Activated CD4-positive, alpha-beta T cell treated with anti-CD3 and anti-CD28 coated beads, Interleukin-2, amount 50 U/mL, for 1 hour (primary cell): ENCODE measurements around the gene MAST4.

ENCODE experiments used
- DNase-seq: peaks from one replicate; pipeline ENCODE4 v3.0.0-alpha.2; 2020

The MAST4 gene

DNA sequence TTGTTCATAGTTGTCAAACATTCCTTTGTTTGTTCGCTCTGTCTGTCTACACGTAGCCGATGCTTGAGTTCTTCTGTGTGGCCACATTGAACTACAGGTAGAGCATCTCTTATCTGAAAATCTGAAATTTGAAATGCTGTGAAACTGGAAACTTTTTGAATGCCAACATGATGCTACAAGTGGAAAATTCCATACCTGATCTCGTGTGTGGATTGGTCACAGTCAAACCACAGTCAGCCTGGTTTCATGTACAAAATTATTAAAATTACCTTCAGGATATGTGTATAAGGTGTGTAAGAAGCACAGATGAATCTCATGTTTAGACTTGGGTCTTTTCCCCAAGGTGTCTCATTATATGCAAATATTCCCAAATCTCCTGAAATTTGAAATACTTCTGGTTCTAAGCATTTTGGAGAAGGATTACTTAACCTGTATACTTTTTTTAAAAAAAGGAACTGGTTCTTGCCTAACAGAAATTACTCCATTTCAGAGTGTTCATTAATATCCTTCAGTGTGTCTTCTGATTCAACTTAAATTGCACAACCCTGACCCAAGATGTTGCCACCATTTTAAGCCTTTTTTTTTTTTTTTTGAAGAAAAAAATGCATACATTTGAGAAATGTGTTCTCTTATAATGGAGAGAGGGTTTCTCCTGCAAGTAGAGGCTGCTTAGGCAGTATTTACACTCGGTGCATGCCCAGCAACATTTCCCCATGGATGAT, 254.3 kb downstream of the MAST4 start:
- no peak for DNase-seq

DNA sequence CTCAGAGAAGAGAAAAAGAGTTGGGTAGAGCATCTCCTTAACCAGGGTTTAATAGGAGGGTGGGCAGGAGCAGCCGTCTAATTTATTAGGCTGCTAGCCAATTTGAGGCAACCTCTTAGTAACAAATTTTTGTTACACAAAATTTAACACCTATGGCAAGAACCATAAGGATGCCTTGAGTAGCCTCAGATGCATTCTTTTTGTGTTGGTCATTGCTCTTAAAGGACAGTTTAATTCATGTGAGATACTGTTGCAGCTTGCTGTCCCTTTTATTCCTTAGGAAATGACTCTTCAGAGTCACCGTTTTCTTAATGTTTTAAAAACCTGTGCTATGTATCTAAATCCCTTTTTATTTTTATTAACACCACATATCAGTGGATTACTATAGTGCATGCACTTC, 255.1 kb downstream of the MAST4 start:
- DNase-seq, result no peak

DNA sequence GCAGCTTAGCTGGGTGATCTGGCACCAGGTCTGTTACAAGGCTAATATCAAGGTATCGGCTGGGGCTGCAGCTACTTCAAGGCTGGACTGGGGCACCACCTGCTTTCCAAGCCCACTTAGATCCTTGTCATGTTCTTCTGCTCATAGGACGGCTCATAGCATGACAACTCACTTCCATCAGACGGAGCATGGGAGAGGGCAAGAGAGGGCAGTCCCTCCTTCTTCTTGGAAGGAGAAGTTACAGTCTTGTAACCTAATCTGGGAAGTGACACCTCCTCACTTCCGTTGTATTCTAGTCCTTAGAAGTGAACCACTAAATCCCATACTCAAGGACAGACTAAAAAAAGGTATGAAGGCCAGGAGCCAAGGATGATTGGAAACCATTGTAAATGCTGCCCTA, 258.2 kb downstream of the MAST4 start:
- no peak for DNase-seq

GRCh38 chr5:66856041-66856805, 260.0 kb downstream of the MAST4 start:
- DNase-seq, result no peak

DNA sequence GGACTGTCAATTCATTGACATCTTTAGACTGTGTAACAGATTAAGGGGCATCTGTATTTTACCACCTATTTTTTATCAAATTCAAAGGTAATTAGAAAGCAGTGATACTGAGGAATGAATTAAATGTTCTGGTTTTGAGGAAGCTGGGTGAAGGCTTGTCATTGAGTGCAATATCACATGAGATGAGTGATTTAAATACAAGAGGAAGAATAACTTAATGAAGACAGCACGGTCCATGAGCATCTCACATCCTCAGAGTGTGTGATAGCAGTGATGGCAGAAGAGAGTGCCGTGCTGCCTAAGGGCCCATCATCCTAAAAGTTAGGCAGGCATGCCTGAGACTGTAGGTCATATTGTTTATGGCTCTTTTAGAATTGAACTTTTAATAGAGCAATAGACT, 263.3 kb downstream of the MAST4 start:
- no peak for DNase-seq

GRCh38 chr5:66860199-66860975, 264.2 kb downstream of the MAST4 start:
- DNase-seq, result no peak

GRCh38 chr5:66861402-66861801, 265.2 kb downstream of the MAST4 start:
- DNase-seq, result no peak

- DNase-seq, result no peak
Observed at GRCh38 chr5:66862020-66862419, 265.8 kb downstream of the MAST4 start.

- no peak for DNase-seq
Observed at GRCh38 chr5:66863243-66864170, 267.3 kb downstream of the MAST4 start.

DNA sequence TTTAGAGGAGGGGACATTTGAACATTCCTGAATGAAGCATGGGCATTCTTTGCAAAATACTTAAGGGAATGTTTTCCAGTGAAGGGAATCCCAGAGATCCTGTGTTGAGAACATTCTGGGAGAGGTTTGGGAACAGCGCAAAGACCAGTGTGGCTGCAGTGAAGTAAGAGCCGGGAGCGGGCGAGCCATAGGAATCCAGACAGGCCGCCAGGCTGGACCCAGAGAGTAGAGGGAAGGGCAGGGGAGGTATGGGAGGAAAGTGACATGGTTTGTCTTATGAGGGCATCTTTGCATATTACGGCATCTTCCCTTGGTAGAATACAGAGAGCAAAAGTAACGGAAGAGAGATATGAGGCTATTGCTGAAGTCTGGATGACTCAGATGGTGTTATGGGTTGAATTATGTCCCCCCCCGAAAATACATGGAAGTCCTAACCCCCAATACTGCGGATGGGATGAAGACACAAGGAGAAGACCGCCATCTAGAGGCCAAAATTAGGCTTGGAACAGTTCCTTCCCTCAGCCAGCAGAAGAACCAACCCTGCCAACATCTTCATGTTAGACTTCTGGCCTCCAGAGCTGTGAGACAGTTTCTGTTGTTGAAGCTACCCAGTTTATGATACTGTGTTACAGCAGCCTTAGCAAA, 268.2 kb downstream of the MAST4 start:
- DNase-seq, result no peak

DNA sequence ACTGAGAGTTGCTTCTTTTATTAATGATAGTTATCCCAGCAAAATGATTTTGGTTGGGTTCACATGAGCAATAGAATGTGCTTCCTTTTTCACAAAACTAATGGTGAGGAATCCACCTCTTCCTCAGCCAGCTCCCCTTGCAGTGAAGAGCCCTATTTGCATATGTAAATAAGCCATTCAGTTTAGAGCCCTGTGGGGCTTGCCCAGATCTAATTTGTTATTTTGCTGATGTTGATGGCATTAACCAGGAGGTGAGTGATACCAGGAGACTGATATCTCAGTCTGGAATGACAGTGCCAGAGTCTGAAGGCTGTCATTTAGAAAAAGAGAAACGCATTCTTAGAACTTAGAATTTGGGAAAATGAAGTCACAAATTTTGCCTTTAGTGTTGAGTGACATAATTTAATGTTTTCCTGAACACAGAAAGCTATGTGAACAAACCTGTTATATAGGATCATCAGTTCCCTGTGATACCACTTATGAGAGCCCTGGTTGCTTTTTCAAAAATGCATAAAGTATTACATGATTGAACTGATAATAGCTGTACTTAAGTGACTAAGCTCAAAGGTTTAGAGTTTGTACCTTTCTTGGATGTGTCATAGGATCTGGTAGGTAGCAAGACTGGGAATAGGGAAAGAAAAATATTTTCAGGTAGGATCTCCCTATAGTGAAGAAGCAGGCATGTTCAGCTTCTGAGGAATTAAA, 271.6 kb downstream of the MAST4 start:
- DNase-seq, result no peak

DNA sequence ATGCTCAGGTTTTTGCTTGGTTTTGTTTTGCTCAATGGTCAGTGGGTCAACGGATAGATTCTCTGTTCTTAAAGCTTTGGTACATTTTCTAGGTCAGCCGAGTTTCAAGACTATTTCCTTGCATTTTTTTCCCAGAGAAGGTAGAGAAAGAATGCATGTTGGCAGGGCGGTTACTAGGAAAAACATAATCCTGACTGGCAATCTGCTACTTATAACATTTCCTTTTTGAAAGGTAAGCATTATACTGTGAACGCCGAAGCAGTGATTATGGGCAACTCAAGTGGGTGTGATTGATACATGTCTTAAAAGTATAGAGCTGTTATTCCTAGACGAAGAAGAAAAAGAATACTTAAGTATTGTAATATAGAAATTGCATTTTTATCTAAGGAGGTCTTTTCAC, 273.2 kb downstream of the MAST4 start:
- no peak for DNase-seq

- no peak for DNase-seq
Observed at GRCh38 chr5:66870708-66871107, 274.5 kb downstream of the MAST4 start.

DNA sequence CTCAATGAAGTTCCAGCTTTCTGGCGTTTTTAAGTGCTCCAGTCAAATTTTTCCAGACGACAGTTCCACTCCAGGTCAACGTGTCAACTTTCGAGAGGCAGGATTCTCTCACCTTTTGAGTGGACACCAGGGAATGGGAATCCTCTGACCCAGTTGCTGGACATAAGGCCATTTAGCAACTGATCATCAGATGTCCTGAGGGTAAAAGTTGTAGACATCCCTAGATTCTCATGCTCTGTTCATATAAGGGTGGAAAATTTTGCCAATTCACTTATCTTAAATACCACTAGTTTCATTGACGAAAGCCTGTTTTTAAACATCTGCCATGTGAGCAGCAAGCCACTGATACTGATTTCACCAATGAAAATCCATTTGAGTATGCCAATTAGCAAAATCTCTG, 275.5 kb downstream of the MAST4 start:
- no peak for DNase-seq

GRCh38 chr5:66872736-66873331, 276.6 kb downstream of the MAST4 start:
- DNase-seq, result no peak

DNA sequence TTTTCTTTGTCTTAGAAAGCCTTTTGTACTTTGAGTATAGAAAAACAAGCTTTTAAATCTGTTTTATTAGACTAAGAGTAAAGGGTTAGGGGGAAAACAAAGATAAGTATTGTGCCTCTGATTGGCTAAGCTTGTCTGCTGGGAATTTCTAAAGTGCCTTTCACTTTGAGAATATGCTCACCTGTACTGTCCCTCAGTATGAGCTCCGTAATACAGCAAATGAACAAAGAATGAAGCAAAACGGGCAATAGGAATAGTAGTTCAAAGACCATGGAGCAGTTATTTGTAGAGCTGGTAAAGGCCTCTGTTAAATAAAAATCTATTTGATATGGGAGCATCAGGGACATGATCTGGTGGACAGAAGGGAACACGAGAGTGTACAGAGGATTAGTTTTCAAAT, 277.8 kb downstream of the MAST4 start:
- DNase-seq, result no peak

DNA sequence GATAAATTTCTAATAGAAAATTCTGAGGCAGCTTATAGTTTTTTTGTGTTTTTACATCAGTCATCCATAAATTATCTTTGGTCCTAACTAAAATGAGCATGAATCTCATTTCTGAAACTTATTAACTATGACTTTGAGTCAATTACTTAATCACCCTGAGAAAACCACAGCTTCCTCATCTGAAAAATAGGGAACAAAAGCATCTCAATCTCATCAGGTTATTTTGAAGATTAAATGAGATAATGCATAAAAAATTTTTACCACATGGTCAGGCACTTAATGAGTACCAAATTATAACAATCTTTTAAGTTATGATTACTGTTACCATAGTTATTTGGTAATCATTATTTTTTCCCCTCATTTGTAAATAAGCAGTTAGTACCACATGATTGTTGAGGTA, 279.1 kb downstream of the MAST4 start:
- DNase-seq, result no peak

- DNase-seq, result no peak
Observed at GRCh38 chr5:66876266-66876807, 280.1 kb downstream of the MAST4 start.

- no peak for DNase-seq
Observed at GRCh38 chr5:66877843-66878242, 281.6 kb downstream of the MAST4 start.

- DNase-seq, result no peak
Observed at GRCh38 chr5:66880401-66880800, 284.2 kb downstream of the MAST4 start.
